IMR-90 (cell line): ENCODE data around the gene PLXDC2. TPM values are rescaled to one million over a fixed set of nuclear protein-coding genes. Genes with fewer than 3 reads are reported as not detected.

Source experiments
- ATAC-seq: fragments of 200-7000 bp; cut with Tn5 transposase; 2 replicates; pipeline ENCODE4 v1.9.1; 2020; ENCODE audit warnings: low read depth, mild to moderate bottlenecking, moderate library complexity
- BruUV-seq: library from RNA; stranded (reverse); fragments of 400-500 nt; replicated peaks from 2 replicates; lab custom pipeline; 2021; lab: Mats Ljungman, UMichigan
- CTCF ChIA-PET: fragments of 300-600 bp; formaldehyde crosslinking; extraction: SDS; loops from one replicate; lab custom pipeline; 2021; ENCODE audit warnings: antibody characterized with exemption; lab: Yijun Ruan, JAX
- POLR2A ChIA-PET: fragments of 300-600 bp; sonication (Branson Sonifier 250); formaldehyde crosslinking; loops from one replicate; lab custom pipeline; 2022; ENCODE audit warnings: antibody characterized with exemption; ENCODE audit not compliant: unreplicated experiment; lab: Charles Lee
- DNase-seq: peaks from one replicate; pipeline ENCODE4 v3.0.0; 2013
- H2AFZ ChIP-seq: replicated peaks from 2 replicates; pipeline ENCODE3; 2013; ENCODE audit warnings: low read length, mild to moderate bottlenecking; ENCODE audit not compliant: poor library complexity
- H2AK5ac ChIP-seq: 2 replicates; pipeline ENCODE4 v1.6.1; 2013; ENCODE audit warnings: low read depth, low read length, inconsistent platforms
- H2AK9ac ChIP-seq: replicated peaks from 2 replicates; pipeline ENCODE3; 2013; ENCODE audit warnings: mild to moderate bottlenecking, low read depth, low read length, moderate library complexity; ENCODE audit not compliant: poor library complexity
- H2BK120ac ChIP-seq: 2 replicates; pipeline ENCODE4 v1.6.1; 2013; ENCODE audit warnings: low read depth, low read length, inconsistent platforms
- H2BK15ac ChIP-seq: 3 replicates; pipeline ENCODE4 v1.6.1; 2013; ENCODE audit warnings: low read depth, low read length, inconsistent platforms
- H2BK20ac ChIP-seq: 2 replicates; pipeline ENCODE4 v1.6.1; 2013; ENCODE audit warnings: low read depth, mild to moderate bottlenecking, inconsistent platforms, low read length, moderate library complexity
- H2BK5ac ChIP-seq: 2 replicates; pipeline ENCODE4 v1.6.1; 2013; ENCODE audit warnings: mild to moderate bottlenecking, low read depth, low read length, inconsistent platforms; ENCODE audit not compliant: poor library complexity, severe bottlenecking
- H3K14ac ChIP-seq: replicated peaks from 2 replicates; pipeline ENCODE4 v1.6.1; 2013; ENCODE audit warnings: low read depth, low read length, inconsistent platforms
- H3K18ac ChIP-seq: 2 replicates; pipeline ENCODE4 v1.6.1; 2013; ENCODE audit warnings: low read depth, low read length, control low read depth
- H3K23ac ChIP-seq: 2 replicates; pipeline ENCODE4 v1.6.1; 2013; ENCODE audit warnings: low read depth, low read length, inconsistent platforms
- H3K27ac ChIP-seq: 2 replicates; pipeline ENCODE4 v1.5.1; 2013; ENCODE audit warnings: mild to moderate bottlenecking, control low read depth, low read length; ENCODE audit not compliant: insufficient read depth
- H3K27me3 ChIP-seq: 2 replicates; pipeline ENCODE4 v1.6.1; 2013; ENCODE audit warnings: low read length; ENCODE audit not compliant: control insufficient read depth, insufficient read depth
- H3K36me3 ChIP-seq: 2 replicates; pipeline ENCODE4 v1.6.1; 2013; ENCODE audit warnings: low read length, mixed read lengths; ENCODE audit not compliant: control insufficient read depth, insufficient read depth
- H3K4ac ChIP-seq: 2 replicates; pipeline ENCODE4 v1.6.1; 2013; ENCODE audit warnings: low read depth, low read length, inconsistent platforms
- H3K4me1 ChIP-seq: 2 replicates; pipeline ENCODE4 v1.6.1; 2013; ENCODE audit warnings: low read length, mixed read lengths; ENCODE audit not compliant: control insufficient read depth, insufficient read depth
- H3K4me2 ChIP-seq: 2 replicates; pipeline ENCODE4 v1.6.1; 2013; ENCODE audit warnings: low read depth, mild to moderate bottlenecking, control low read depth, low read length, moderate library complexity
- H3K4me3 ChIP-seq: 2 replicates; pipeline ENCODE4 v1.5.1; 2013; ENCODE audit warnings: low read depth, mild to moderate bottlenecking, control low read depth, low read length, moderate library complexity; ENCODE audit not compliant: insufficient read depth
- H3K56ac ChIP-seq: 2 replicates; pipeline ENCODE4 v1.6.1; 2013; ENCODE audit warnings: low read length, inconsistent platforms; ENCODE audit not compliant: insufficient read depth; ENCODE audit errors: extremely low read depth
- H3K79me1 ChIP-seq, 2 experiments: 2 replicates each; pipeline ENCODE4 v1.6.1; 2013; ENCODE audit warnings: low read length in 2 of 2, inconsistent platforms in 1 of 2, low read depth in 1 of 2
- H3K9ac ChIP-seq: 2 replicates; pipeline ENCODE4 v1.6.1; 2013; ENCODE audit warnings: low read depth, low read length, control low read depth
- H3K9me1 ChIP-seq: 2 replicates; pipeline ENCODE4 v1.6.1; 2013; ENCODE audit warnings: low read length, inconsistent platforms; ENCODE audit not compliant: insufficient read depth
- H3K9me3 ChIP-seq: 2 replicates; pipeline ENCODE4 v1.6.1; 2013; ENCODE audit warnings: low read length; ENCODE audit not compliant: control insufficient read depth, insufficient read depth
- H4K20me1 ChIP-seq: 2 replicates; pipeline ENCODE4 v1.6.1; 2013; ENCODE audit warnings: low read length, inconsistent platforms; ENCODE audit not compliant: insufficient read depth
- H4K5ac ChIP-seq: 2 replicates; pipeline ENCODE4 v1.6.1; 2013; ENCODE audit warnings: mild to moderate bottlenecking, low read depth, low read length, control low read depth
- H4K8ac ChIP-seq, 2 experiments: 2 replicates each; pipeline ENCODE4 v1.6.1; 2013; ENCODE audit warnings: low read depth in 2 of 2, low read length in 2 of 2, control low read depth in 1 of 2, inconsistent platforms in 1 of 2
- H4K91ac ChIP-seq: 2 replicates; pipeline ENCODE4 v1.6.1; 2013; ENCODE audit warnings: low read depth, low read length, inconsistent platforms; ENCODE audit not compliant: insufficient read depth
- CTCF ChIP-seq: conservative IDR thresholded peaks from 2 replicates; pipeline ENCODE4 v1.5.1; 2012; ENCODE audit warnings: mild to moderate bottlenecking, low read depth, low read length, improper control_type of control experiment
- ELK1 ChIP-seq: fragments of 150-350 bp; IDR thresholded peaks from 2 replicates; pipeline ENCODE4 v1.6.1; 2016; ENCODE audit warnings: low read depth, mild to moderate bottlenecking, low read length, moderate library complexity, borderline replicate concordance
- MAZ ChIP-seq: IDR thresholded peaks from 2 replicates; pipeline ENCODE4 v1.6.1; 2012; ENCODE audit warnings: low read depth, mild to moderate bottlenecking, low read length, improper control_type of control experiment, moderate library complexity, borderline replicate concordance
- NFE2L2 ChIP-seq: fragments of 150-350 bp; IDR thresholded peaks from 2 replicates; pipeline ENCODE4 v1.6.1; 2016; ENCODE audit warnings: low read depth, mild to moderate bottlenecking, low read length
- POLR2A ChIP-seq: IDR thresholded peaks from 2 replicates; pipeline ENCODE4 v1.6.1; 2012; ENCODE audit warnings: mild to moderate bottlenecking, low read depth, low read length
- RAD21 ChIP-seq: IDR thresholded peaks from 2 replicates; pipeline ENCODE4 v1.6.1; 2012; ENCODE audit warnings: low read length, improper control_type of control experiment
- RCOR1 ChIP-seq: IDR thresholded peaks from 2 replicates; pipeline ENCODE4 v1.6.1; 2012; ENCODE audit warnings: mild to moderate bottlenecking, low read length, improper control_type of control experiment; ENCODE audit not compliant: insufficient replicate concordance
- RFX5 ChIP-seq: IDR thresholded peaks from 2 replicates; pipeline ENCODE4 v1.8.0; 2012; ENCODE audit warnings: low read depth, mild to moderate bottlenecking, low read length, moderate library complexity
- SMC3 ChIP-seq: fragments of 150-350 bp; IDR thresholded peaks from 2 replicates; pipeline ENCODE4 v1.6.1; 2016; ENCODE audit warnings: low read depth, mild to moderate bottlenecking, antibody characterized with exemption, low read length, moderate library complexity
- WGBS, 2 experiments: methylation state at CpG; one replicate each; pipeline versions ENCODE4 v1.1.5 to v1.1.7; 2013; ENCODE audit warnings: missing lambda C conversion rate in 2 of 2; ENCODE audit not compliant: insufficient read length in 1 of 2; ENCODE audit errors: extremely low coverage in 2 of 2; 5-methylcytosine and 5-hydroxymethylcytosine counted together
- dilution Hi-C: fragments of 300-500 bp; cut with HindIII; formaldehyde crosslinking; loops from one replicate; pipeline ENCODE4 v1.14.3; 2018; ENCODE audit warnings: low sequenced_read_pairs; ENCODE audit not compliant: unreplicated experiment
- in situ Hi-C: fragments of 300-500 bp; cut with MboI; formaldehyde crosslinking; loops from 3 replicates; pipeline ENCODE4 v1.14.3; 2019; ENCODE audit warnings: low sequenced_read_pairs, inconsistent platforms, mixed read lengths
- intact Hi-C: fragments of 100-400 bp; cut with micrococcal nuclease; formaldehyde crosslinking; loops from 2 replicates; pipeline ENCODE4 v1.10.0; 2022
- polyA plus RNA-seq, 3 experiments: library from polyadenylated mRNA; depleted of rRNA; stranded (reverse); fragments of >200 nt; gene quantifications; 2 replicates each; pipeline ENCODE4 v1.2.3, GENCODE V29; 2012; ENCODE audit warnings: low replicate concordance in 1 of 3
- total RNA-seq: library from RNA; depleted of rRNA; stranded (reverse); fragments of >200 nt; gene quantifications from 2 replicates; pipeline ENCODE4 v1.2.3, GENCODE V29; 2012
- TF ChIP-seq, protein P1 (sequence below): fragments of 150-350 bp; IDR thresholded peaks from 2 replicates; pipeline ENCODE4 v1.6.1; 2017; ENCODE audit warnings: mild to moderate bottlenecking, antibody characterized with exemption, low read length, low read depth

Gene PLXDC2
- total and polyA plus RNA-seq, 2 of the 4 experiments (the other 2 are of a cell fraction): 3.2 to 6.1 TPM

GRCh38 chr10:20281579-20281978 lies 465.3 kb downstream of the PLXDC2 start:
- Histone ChIP-seq H3K4me3 (no peak overlapping the region), H3K9ac (no peak overlapping the region), H3K56ac (no peak overlapping the region), H3K36me3 (no peaks in the 10 kb centered on the region), H2BK5ac (no peak overlapping the region), H3K23ac (no peak overlapping the region), H4K5ac (no peak overlapping the region), H4K91ac (no peak overlapping the region), H3K4me2 (no peak overlapping the region), H4K20me1 (no peaks in the 10 kb centered on the region), H3K27me3 (no peaks in the 10 kb centered on the region), H2AK5ac (no peak overlapping the region), H3K4ac (no peak overlapping the region), H4K8ac (no peak overlapping the region), H2BK120ac (no peak overlapping the region), H3K4me1 (no peaks in the 10 kb centered on the region), H3K79me1 (no peaks in the 10 kb centered on the region), H2AK9ac (no peak overlapping the region), H3K9me3 (no peaks in the 10 kb centered on the region), H3K18ac (no peak overlapping the region), H2AFZ (no peak overlapping the region), H3K14ac (no peak overlapping the region), H2BK15ac (no peak overlapping the region), H2BK20ac (no peak overlapping the region), H3K9me1 (no peaks in the 10 kb centered on the region), H3K27ac (no peak overlapping the region)
- intact Hi-C loops (no loop called here), dilution Hi-C loops (no loop called here), in situ Hi-C loops (no loop called here)
- DNase-seq (no peak), ATAC-seq (no peak)
- ChIA-PET CTCF (no interaction called here), POLR2A (no interaction called here)
- BruUV-seq: no TSS peak
- no CpG with 5 or more reads among the region's 1 CpG for WGBS, 2 experiments
- TF ChIP-seq MAZ (no peak), SMC3 (no peak), CTCF (no peak), NFE2L2 (no peak), POLR2A (no peak), RAD21 (no peak), ELK1 (no peak), RFX5 (no peak), RCOR1 (no peak)
- TF ChIP-seq, protein P1, sequence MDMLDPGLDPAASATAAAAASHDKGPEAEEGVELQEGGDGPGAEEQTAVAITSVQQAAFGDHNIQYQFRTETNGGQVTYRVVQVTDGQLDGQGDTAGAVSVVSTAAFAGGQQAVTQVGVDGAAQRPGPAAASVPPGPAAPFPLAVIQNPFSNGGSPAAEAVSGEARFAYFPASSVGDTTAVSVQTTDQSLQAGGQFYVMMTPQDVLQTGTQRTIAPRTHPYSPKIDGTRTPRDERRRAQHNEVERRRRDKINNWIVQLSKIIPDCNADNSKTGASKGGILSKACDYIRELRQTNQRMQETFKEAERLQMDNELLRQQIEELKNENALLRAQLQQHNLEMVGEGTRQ: no peak
